ENCODE measurements around the gene LPO. TPM values are rescaled to one million over a fixed set of nuclear protein-coding genes. Genes with fewer than 3 reads are reported as not detected.

The LPO gene
- polyA plus RNA-seq, 1 donor from 2014 or later: not detected

DNA sequence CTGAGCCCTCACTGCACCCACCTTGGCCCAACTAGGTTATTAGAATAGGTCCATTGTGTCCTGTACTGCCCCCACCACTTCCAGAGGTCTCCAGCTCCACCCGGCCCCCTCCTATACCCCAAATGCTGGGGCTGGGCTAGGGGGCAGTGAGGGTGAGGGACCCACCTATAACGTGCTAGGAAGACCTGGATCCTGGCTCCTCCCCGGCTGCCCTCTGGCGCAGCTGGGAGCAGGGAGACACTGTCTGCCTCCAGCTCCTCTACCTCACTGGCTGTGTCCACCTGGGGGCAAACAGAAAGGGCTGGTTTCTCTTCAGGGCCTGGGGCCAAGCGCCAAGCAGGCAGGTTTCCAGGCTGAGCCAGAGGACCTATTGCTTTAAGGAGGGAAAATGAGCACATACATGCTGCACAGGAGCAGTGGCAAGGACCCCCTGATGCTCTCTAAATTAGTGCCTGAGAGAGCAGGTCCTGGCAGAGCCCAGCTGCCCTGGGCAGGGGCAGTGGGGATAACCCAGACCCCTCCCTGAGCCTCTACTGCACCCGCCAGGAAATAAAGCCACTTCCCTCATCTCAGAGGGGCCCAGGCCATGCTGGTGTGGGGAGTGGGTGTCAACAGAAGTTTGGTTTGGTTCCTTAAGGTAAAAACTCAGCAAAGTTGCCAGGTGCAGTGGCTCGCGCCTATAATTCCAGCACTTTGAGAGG is 78.0 kb downstream of the LPO start:
- Histone ChIP-seq H3K4me2 (ENCODE audit: low read length) (no peak overlapping the region), H4K20me1 (ENCODE audit: insufficient read depth) (no peaks in the 10 kb centered on the region), H3K9me2 (ENCODE audit: insufficient read depth, low read length) (no peaks in the 10 kb centered on the region), H3K36me3 (ENCODE audit: insufficient read depth, low read length) (no peaks in the 10 kb centered on the region), H3K79me2 (replicated peaks; ENCODE audit: insufficient read depth, low read length) (no peaks in the 10 kb centered on the region), H3K9ac (ENCODE audit: low read length) (no peak overlapping the region), H3K9me3 (ENCODE audit: low read length) (no peaks in the 10 kb centered on the region), H2AFZ (ENCODE audit: low read depth, low read length) (no peak overlapping the region), H3K27me3 (ENCODE audit: insufficient read depth, low read depth, low read length) (no peaks in the 10 kb centered on the region), H3K4me3 (ENCODE audit: low read length) (no peak overlapping the region), H3K27ac (ENCODE audit: low read length) (no peak overlapping the region), H3F3A (ENCODE audit: insufficient read depth, low read length, poor library complexity, severe bottlenecking) (no peaks in the 10 kb centered on the region)
- TF ChIP-seq EP300 (conservative IDR thresholded peaks at IDR 0.05; ENCODE audit: poor library complexity, severe bottlenecking) (no peak), SMC3 (conservative IDR thresholded peaks at IDR 0.05; ENCODE audit: poor library complexity) (no peak), RAD21 (conservative IDR thresholded peaks at IDR 0.05) (no peak), TAF1 (IDR thresholded peaks at IDR 0.05; ENCODE audit: low read depth) (no peak), POLR2AphosphoS5 (IDR thresholded peaks at IDR 0.05) (no peak), MXI1 (conservative IDR thresholded peaks at IDR 0.05; ENCODE audit: poor library complexity, severe bottlenecking) (no peak), EZH2 (IDR thresholded peaks at IDR 0.05; ENCODE audit: borderline replicate concordance, insufficient read depth, low read length, poor library complexity, severe bottlenecking) (no peak)
- TF ChIP-seq, protein P1, sequence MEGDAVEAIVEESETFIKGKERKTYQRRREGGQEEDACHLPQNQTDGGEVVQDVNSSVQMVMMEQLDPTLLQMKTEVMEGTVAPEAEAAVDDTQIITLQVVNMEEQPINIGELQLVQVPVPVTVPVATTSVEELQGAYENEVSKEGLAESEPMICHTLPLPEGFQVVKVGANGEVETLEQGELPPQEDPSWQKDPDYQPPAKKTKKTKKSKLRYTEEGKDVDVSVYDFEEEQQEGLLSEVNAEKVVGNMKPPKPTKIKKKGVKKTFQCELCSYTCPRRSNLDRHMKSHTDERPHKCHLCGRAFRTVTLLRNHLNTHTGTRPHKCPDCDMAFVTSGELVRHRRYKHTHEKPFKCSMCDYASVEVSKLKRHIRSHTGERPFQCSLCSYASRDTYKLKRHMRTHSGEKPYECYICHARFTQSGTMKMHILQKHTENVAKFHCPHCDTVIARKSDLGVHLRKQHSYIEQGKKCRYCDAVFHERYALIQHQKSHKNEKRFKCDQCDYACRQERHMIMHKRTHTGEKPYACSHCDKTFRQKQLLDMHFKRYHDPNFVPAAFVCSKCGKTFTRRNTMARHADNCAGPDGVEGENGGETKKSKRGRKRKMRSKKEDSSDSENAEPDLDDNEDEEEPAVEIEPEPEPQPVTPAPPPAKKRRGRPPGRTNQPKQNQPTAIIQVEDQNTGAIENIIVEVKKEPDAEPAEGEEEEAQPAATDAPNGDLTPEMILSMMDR (IDR thresholded peaks at IDR 0.05; ENCODE audit: poor library complexity, severe bottlenecking): no peak
- TF ChIP-seq, protein P2, sequence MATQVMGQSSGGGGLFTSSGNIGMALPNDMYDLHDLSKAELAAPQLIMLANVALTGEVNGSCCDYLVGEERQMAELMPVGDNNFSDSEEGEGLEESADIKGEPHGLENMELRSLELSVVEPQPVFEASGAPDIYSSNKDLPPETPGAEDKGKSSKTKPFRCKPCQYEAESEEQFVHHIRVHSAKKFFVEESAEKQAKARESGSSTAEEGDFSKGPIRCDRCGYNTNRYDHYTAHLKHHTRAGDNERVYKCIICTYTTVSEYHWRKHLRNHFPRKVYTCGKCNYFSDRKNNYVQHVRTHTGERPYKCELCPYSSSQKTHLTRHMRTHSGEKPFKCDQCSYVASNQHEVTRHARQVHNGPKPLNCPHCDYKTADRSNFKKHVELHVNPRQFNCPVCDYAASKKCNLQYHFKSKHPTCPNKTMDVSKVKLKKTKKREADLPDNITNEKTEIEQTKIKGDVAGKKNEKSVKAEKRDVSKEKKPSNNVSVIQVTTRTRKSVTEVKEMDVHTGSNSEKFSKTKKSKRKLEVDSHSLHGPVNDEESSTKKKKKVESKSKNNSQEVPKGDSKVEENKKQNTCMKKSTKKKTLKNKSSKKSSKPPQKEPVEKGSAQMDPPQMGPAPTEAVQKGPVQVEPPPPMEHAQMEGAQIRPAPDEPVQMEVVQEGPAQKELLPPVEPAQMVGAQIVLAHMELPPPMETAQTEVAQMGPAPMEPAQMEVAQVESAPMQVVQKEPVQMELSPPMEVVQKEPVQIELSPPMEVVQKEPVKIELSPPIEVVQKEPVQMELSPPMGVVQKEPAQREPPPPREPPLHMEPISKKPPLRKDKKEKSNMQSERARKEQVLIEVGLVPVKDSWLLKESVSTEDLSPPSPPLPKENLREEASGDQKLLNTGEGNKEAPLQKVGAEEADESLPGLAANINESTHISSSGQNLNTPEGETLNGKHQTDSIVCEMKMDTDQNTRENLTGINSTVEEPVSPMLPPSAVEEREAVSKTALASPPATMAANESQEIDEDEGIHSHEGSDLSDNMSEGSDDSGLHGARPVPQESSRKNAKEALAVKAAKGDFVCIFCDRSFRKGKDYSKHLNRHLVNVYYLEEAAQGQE (IDR thresholded peaks at IDR 0.05; ENCODE audit: borderline replicate concordance): no peak

DNA sequence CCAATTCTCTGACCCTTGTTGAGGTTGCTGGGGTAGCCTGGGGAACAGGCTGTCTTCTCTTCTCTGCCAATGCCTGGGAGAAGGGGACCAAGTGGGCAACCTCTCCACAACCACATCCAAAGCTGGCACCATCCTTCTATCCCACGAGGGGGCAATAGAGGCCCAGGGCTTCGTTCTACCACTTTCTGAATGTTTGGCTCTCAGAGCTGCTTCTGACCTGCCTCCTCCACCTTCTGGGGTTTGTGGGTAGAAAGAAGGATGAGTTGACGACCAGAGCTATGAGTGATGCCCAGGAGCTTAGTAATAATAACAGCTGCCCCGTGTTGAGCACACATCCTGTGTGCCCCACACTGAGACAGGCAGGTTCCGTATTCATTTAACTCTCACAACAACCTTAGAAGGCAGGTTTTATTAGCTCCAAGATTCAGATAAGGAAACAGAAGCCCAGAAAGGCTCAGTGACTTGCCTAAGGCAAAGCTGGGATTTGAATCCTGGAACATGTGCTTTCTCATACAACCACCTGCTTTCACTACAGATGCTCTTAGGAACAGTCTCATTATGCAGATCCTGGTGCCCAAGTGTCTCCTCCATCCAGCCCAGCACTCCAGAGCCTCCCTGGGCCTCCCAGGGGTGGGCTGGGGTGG is 79.2 kb downstream of the LPO start:
- Histone ChIP-seq H4K20me1 (ENCODE audit: insufficient read depth) (no peaks in the 10 kb centered on the region), H3K36me3 (ENCODE audit: insufficient read depth, low read length) (no peaks in the 10 kb centered on the region), H3K27ac (ENCODE audit: low read length) (no peak overlapping the region), H3K4me3 (ENCODE audit: low read length) (no peak overlapping the region), H3K79me2 (replicated peaks; ENCODE audit: insufficient read depth, low read length) (no peaks in the 10 kb centered on the region), H2AFZ (ENCODE audit: low read depth, low read length) (no peak overlapping the region), H3K27me3 (ENCODE audit: insufficient read depth, low read depth, low read length) (no peaks in the 10 kb centered on the region), H3K9ac (ENCODE audit: low read length) (no peak overlapping the region), H3F3A (ENCODE audit: insufficient read depth, low read length, poor library complexity, severe bottlenecking) (no peaks in the 10 kb centered on the region), H3K9me3 (ENCODE audit: low read length) (no peaks in the 10 kb centered on the region), H3K4me2 (ENCODE audit: low read length) (no peak overlapping the region), H3K9me2 (ENCODE audit: insufficient read depth, low read length) (no peaks in the 10 kb centered on the region)
- no peak for TF ChIP-seq EP300 (conservative IDR thresholded peaks at IDR 0.05; ENCODE audit: poor library complexity, severe bottlenecking)
- TF ChIP-seq, protein P1 (IDR thresholded peaks at IDR 0.05; ENCODE audit: poor library complexity, severe bottlenecking): peak; percentile 59
- TF ChIP-seq EZH2 (IDR thresholded peaks at IDR 0.05; ENCODE audit: borderline replicate concordance, insufficient read depth, low read length, poor library complexity, severe bottlenecking): no peak
- no peak for TF ChIP-seq MXI1 (conservative IDR thresholded peaks at IDR 0.05; ENCODE audit: poor library complexity, severe bottlenecking)
- TF ChIP-seq SMC3 (conservative IDR thresholded peaks at IDR 0.05; ENCODE audit: poor library complexity): peak; percentile 58
- no peak for TF ChIP-seq TAF1 (IDR thresholded peaks at IDR 0.05; ENCODE audit: low read depth)
- peak; percentile 61 for TF ChIP-seq RAD21 (conservative IDR thresholded peaks at IDR 0.05)
- TF ChIP-seq, protein P2 (IDR thresholded peaks at IDR 0.05; ENCODE audit: borderline replicate concordance): no peak
